Adrenal gland (tissue), 12 donors: Measurements from ENCODE around the gene PIP4K2B. TPM values are rescaled to one million over a fixed set of nuclear protein-coding genes. Genes with fewer than 3 reads are reported as not detected.

Experiments used
- DNase-seq, 7 donors: peaks; one replicate each; pipeline ENCODE4 v3.0.0-alpha.2; 2019 to 2020
- H3K27ac ChIP-seq, 5 donors: fragments of 200-600 bp; sonication (generic) in 4 of 5; 1 replicate in 3 of 5; 2 replicates in 2 of 5; pipeline versions ENCODE4 v1.5.1 to v1.8.0; 2016 to 2020; ENCODE audit warnings: mild to moderate bottlenecking in 1 of 5
- H3K27me3 ChIP-seq: fragments of 200-600 bp; 2 replicates; pipeline ENCODE4 v1.8.0; 2021
- H3K36me3 ChIP-seq, 2 donors: fragments of 200-600 bp; replicated peaks in 1 of 2; 1 replicate in 1 of 2; 2 replicates in 1 of 2; pipeline versions ENCODE4 v1.5.1 to v1.8.0; 2018 to 2022
- H3K4me1 ChIP-seq, 2 donors: fragments of 200-600 bp; replicated peaks in 1 of 2; 1 replicate in 1 of 2; 2 replicates in 1 of 2; pipeline versions ENCODE4 v1.5.1 to v1.8.0; 2018 to 2021
- H3K4me3 ChIP-seq, 4 donors: fragments of 200-600 bp; sonication (generic) in 3 of 4; one replicate each; pipeline ENCODE4 v1.5.1; 2016 to 2018
- H3K9me3 ChIP-seq, 3 donors: fragments of 200-600 bp; sonication (generic) in 1 of 3; replicated peaks in 1 of 3; 1 replicate in 2 of 3; 2 replicates in 1 of 3; pipeline versions ENCODE4 v1.5.1 to v1.8.0; 2016 to 2021
- CTCF ChIP-seq, 6 experiments: fragments of 450-650 bp in 4 of 6; fragments of 200-600 bp in 2 of 6; sonication (generic) in 1 of 6; IDR thresholded peaks; 1 replicate in 5 of 6; 2 replicates in 1 of 6; pipeline versions ENCODE4 v1.5.1 to v1.8.0; 2016 to 2021; ENCODE audit warnings: antibody characterized with exemption in 6 of 6, mild to moderate bottlenecking in 2 of 6, moderate library complexity in 1 of 6
- POLR2A ChIP-seq, 2 donors: fragments of 450-650 bp; IDR thresholded peaks; one replicate each; pipeline ENCODE4 v1.6.1; 2017; ENCODE audit warnings: antibody characterized with exemption in 2 of 2, mild to moderate bottlenecking in 2 of 2, moderate library complexity in 1 of 2
- WGBS, 4 donors: extraction: QIAGEN DNeasy Blood & Tissue Kit in 2 of 4; methylation state at CpG; one replicate each; pipeline versions ENCODE4 v1.1.5 to v1.1.7; 2013 to 2017; 5-methylcytosine and 5-hydroxymethylcytosine counted together
- intact Hi-C, 2 donors: fragments of 100-400 bp; cut with DNase I; formaldehyde crosslinking; loops; one replicate each; pipeline versions ENCODE4 v1.14.1 to v1.15.0; 2022 to 2023
- polyA plus RNA-seq, 3 donors: library from polyadenylated mRNA; stranded (reverse); fragments of 200-250 nt in 2 of 3; fragments of 350-450 nt in 1 of 3; fragmentation: Illumina TruSeq in 1 of 3; extraction: RNeasy Lipid Tissue Mini Kit (QIAGEN cat#74804) in 1 of 3; gene quantifications; one replicate each; pipeline ENCODE4 v1.2.3, GENCODE V29; 2013 to 2014
- total RNA-seq, 9 donors: library from RNA; depleted of rRNA in 4 of 9; stranded (reverse); fragments of >200 nt in 4 of 9; fragments of 120-200 nt in 1 of 9; fragmentation: NEBNext Ultra II Directional in 1 of 9; extraction: Animal tissue kit (Norgen Biotek cat#: 25700) in 1 of 9; gene quantifications; one replicate each; pipeline versions ENCODE4 v1.1.0 to v1.2.4, GENCODE V29; 2013 to 2023
- donor health status: healthy with polysubstance abuse.
- donor health status: Bipolar disorder and iron deficiency.
- donor health status: DM: yes; HTN: yes; CAD: no.
- donor health status: DM: no; HTN: no; CAD: no.
- donor health status: DM: no; HTN: no; CAD: no.
- donor health status: DM: yes; HTN: yes; CAD: no.

The PIP4K2B gene
- total and polyA plus RNA-seq, 12 donors = 30.0 to 92.4 (median 55.3) TPM

- peak in 1 of 7 donors; percentile 48 for DNase-seq
- intact Hi-C loops = no loop called here
- Histone ChIP-seq H3K4me1 (peaks cover 12 to 13% of the 10 kb centered on the region in 2 donors), H3K9me3 (no peaks in the 10 kb centered on the region), H3K27me3 (no peaks in the 10 kb centered on the region), H3K27ac (peak overlapping the region in 1 of 5 donors; percentile 39), H3K36me3 (peaks cover 0 to 66% of the 10 kb centered on the region in 2 donors), H3K4me3 (no peak overlapping the region)
- TF ChIP-seq CTCF (IDR thresholded peaks at IDR 0.05) (no peak), POLR2A (IDR thresholded peaks at IDR 0.05) (no peak)
- WGBS, 4 donors = 41 to 61% (median 52%) methylated on average over 22 to 39 of the region's 39 CpGs
Observed at GRCh38 chr17:38719943-38720641, 79.3 kb downstream of the PIP4K2B start.

GRCh38 chr17:38719289-38719942 is 79.9 kb downstream of the PIP4K2B start:
- Histone ChIP-seq H3K9me3 (no peaks in the 10 kb centered on the region), H3K36me3 (peaks cover 0 to 68% of the 10 kb centered on the region in 2 donors), H3K4me3 (no peak overlapping the region), H3K4me1 (peaks cover 5 to 8% of the 10 kb centered on the region in 2 donors), H3K27me3 (no peaks in the 10 kb centered on the region), H3K27ac (peak overlapping the region in 1 of 5 donors; percentile 39)
- TF ChIP-seq CTCF (IDR thresholded peaks at IDR 0.05) (no peak), POLR2A (IDR thresholded peaks at IDR 0.05) (no peak)
- intact Hi-C loops = no loop called here
- WGBS, 4 donors = 55 to 70% (median 64%) methylated on average over 20 to 29 of the region's 29 CpGs
- DNase-seq = no peak

GRCh38 chr17:38717139-38717745 is 82.1 kb downstream of the PIP4K2B start:
- no peak overlapping the region for H3K27ac ChIP-seq
- H3K36me3 ChIP-seq = peaks cover 0 to 78% of the 10 kb centered on the region in 2 donors
- WGBS, 4 donors = 86 to 89% (median 87%) methylated on average over 11 to 12 of the region's 12 CpGs
- no peaks in the 10 kb centered on the region for H3K27me3 ChIP-seq
- DNase-seq = no peak
- no peaks in the 10 kb centered on the region for H3K9me3 ChIP-seq
- H3K4me1 ChIP-seq = peaks cover 0 to 6% of the 10 kb centered on the region in 2 donors
- intact Hi-C loops = no loop called here
- TF ChIP-seq CTCF (IDR thresholded peaks at IDR 0.05) = no peak
- H3K4me3 ChIP-seq = no peak overlapping the region

- TF ChIP-seq POLR2A (IDR thresholded peaks at IDR 0.05) = no peak
- no peak for TF ChIP-seq CTCF (IDR thresholded peaks at IDR 0.05)
- no peaks in the 10 kb centered on the region for H3K9me3 ChIP-seq
- no peak overlapping the region for H3K4me3 ChIP-seq
- intact Hi-C loops = no loop called here
- peaks cover 0 to 79% of the 10 kb centered on the region in 2 donors for H3K36me3 ChIP-seq
- WGBS, 4 donors = 87 to 92% (median 89%) methylated on average over 3 to 18 of the region's 18 CpGs
- H3K4me1 ChIP-seq = peaks cover 0 to 6% of the 10 kb centered on the region in 2 donors
- DNase-seq = no peak
- no peaks in the 10 kb centered on the region for H3K27me3 ChIP-seq
- H3K27ac ChIP-seq = no peak overlapping the region
Observed at GRCh38 chr17:38716368-38717005, 82.9 kb downstream of the PIP4K2B start.
